Measurements from ENCODE around the gene SCARF2.
A peak's percentile ranks its signal among the peaks of the same experiment; 100 is the strongest.

SCARF2 gene

GRCh38 chr22:20457506-20458240 lies 20.0 kb upstream of the SCARF2 start:
- Histone ChIP-seq H3K4me3 (ENCODE audit: low read length) (no peak overlapping the region), H3K79me2 (ENCODE audit: control insufficient read depth, low read length) (no peaks in the 10 kb centered on the region), H3K4me2 (ENCODE audit: low read length) (no peak overlapping the region), H3K27ac (ENCODE audit: low read depth, low read length) (no peak overlapping the region), H3K4me1 (ENCODE audit: control insufficient read depth, low read length) (peaks cover 10% of the 10 kb centered on the region), H3K9me2 (replicated peaks; ENCODE audit: control insufficient read depth, low read length) (no peaks in the 10 kb centered on the region), H3K9me3 (ENCODE audit: control insufficient read depth, insufficient read depth, low read length) (no peaks in the 10 kb centered on the region), H4K20me1 (ENCODE audit: control insufficient read depth, insufficient read depth, low read depth, low read length) (no peaks in the 10 kb centered on the region), H3F3A (ENCODE audit: control insufficient read depth, insufficient read depth) (no peaks in the 10 kb centered on the region), H3K36me3 (ENCODE audit: control insufficient read depth, low read length) (no peaks in the 10 kb centered on the region), H3K27me3 (ENCODE audit: control insufficient read depth, low read length) (no peaks in the 10 kb centered on the region)
- TF ChIP-seq EZH2phosphoT487 (IDR thresholded peaks at IDR 0.05; ENCODE audit: borderline replicate concordance, low read length) (no peak), CTCF (IDR thresholded peaks at IDR 0.05; ENCODE audit: low read depth, low read length, poor library complexity, severe bottlenecking) (no peak)

- Histone ChIP-seq H3K9me3 (ENCODE audit: control insufficient read depth, insufficient read depth, low read length) (no peaks in the 10 kb centered on the region), H3K9me2 (replicated peaks; ENCODE audit: control insufficient read depth, low read length) (no peaks in the 10 kb centered on the region), H3F3A (ENCODE audit: control insufficient read depth, insufficient read depth) (no peaks in the 10 kb centered on the region), H3K4me2 (ENCODE audit: low read length) (no peak overlapping the region), H3K79me2 (ENCODE audit: control insufficient read depth, low read length) (no peaks in the 10 kb centered on the region), H3K36me3 (ENCODE audit: control insufficient read depth, low read length) (no peaks in the 10 kb centered on the region), H3K27ac (ENCODE audit: low read depth, low read length) (no peak overlapping the region), H3K27me3 (ENCODE audit: control insufficient read depth, low read length) (no peaks in the 10 kb centered on the region), H3K4me1 (ENCODE audit: control insufficient read depth, low read length) (peaks cover 7% of the 10 kb centered on the region), H4K20me1 (ENCODE audit: control insufficient read depth, insufficient read depth, low read depth, low read length) (no peaks in the 10 kb centered on the region), H3K4me3 (ENCODE audit: low read length) (no peak overlapping the region)
- TF ChIP-seq CTCF (IDR thresholded peaks at IDR 0.05; ENCODE audit: low read depth, low read length, poor library complexity, severe bottlenecking) (no peak), EZH2phosphoT487 (IDR thresholded peaks at IDR 0.05; ENCODE audit: borderline replicate concordance, low read length) (no peak)
Observed at GRCh38 chr22:20456722-20457076, 19.1 kb upstream of the SCARF2 start.

GRCh38 chr22:20456064-20456721 lies 18.6 kb upstream of the SCARF2 start:
- no peaks in the 10 kb centered on the region for H3K27me3 ChIP-seq (ENCODE audit: control insufficient read depth, low read length)
- peaks cover 7% of the 10 kb centered on the region for H3K4me1 ChIP-seq (ENCODE audit: control insufficient read depth, low read length)
- no peak overlapping the region for H3K27ac ChIP-seq (ENCODE audit: low read depth, low read length)
- H3K9me3 ChIP-seq (ENCODE audit: control insufficient read depth, insufficient read depth, low read length) = no peaks in the 10 kb centered on the region
- H3K36me3 ChIP-seq (ENCODE audit: control insufficient read depth, low read length) = no peaks in the 10 kb centered on the region
- no peaks in the 10 kb centered on the region for H3K9me2 ChIP-seq (replicated peaks; ENCODE audit: control insufficient read depth, low read length)
- H3F3A ChIP-seq (ENCODE audit: control insufficient read depth, insufficient read depth) = no peaks in the 10 kb centered on the region
- H3K79me2 ChIP-seq (ENCODE audit: control insufficient read depth, low read length) = no peaks in the 10 kb centered on the region
- H3K4me2 ChIP-seq (ENCODE audit: low read length) = no peak overlapping the region
- H4K20me1 ChIP-seq (ENCODE audit: control insufficient read depth, insufficient read depth, low read depth, low read length) = no peaks in the 10 kb centered on the region
- no peak overlapping the region for H3K4me3 ChIP-seq (ENCODE audit: low read length)
- peak; percentile 88 for TF ChIP-seq CTCF (IDR thresholded peaks at IDR 0.05; ENCODE audit: low read depth, low read length, poor library complexity, severe bottlenecking)
- no peak for TF ChIP-seq EZH2phosphoT487 (IDR thresholded peaks at IDR 0.05; ENCODE audit: borderline replicate concordance, low read length)
